Measurements from ENCODE around the gene GNL1. TPM values are rescaled to one million over a fixed set of nuclear protein-coding genes. Genes with fewer than 3 reads are reported as not detected.
A peak's percentile ranks its signal among the peaks of the same experiment; 100 is the strongest.

The GNL1 gene
- total RNA-seq, 1 experiment from 2014 or later, result 81.3 TPM

DNA sequence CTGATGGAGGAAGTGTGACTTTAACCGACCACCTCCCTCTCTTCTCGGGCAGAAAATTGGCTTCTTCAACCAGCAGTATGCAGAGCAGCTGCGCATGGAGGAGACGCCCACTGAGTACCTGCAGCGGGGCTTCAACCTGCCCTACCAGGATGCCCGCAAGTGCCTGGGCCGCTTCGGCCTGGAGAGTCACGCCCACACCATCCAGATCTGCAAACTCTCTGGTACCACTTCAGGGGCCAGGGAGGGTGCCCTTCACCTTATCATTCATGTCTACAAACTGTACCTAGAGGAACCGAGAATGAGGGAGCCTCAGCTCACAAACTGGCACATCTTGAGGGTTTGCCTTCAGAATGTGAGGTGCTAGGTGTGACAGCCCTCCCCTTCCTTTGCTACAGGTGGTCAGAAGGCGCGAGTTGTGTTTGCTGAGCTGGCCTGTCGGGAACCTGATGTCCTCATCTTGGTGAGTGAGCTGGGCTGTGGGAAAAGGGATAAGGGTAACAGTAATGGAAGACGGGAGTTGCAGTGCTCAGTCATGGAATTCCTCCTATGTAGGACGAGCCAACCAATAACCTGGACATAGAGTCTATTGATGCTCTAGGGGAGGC is 33.6 kb upstream of the GNL1 start:
- Mint-ChIP-seq H3K9me3 (ENCODE audit: low read depth, unreplicated experiment) (no peaks in the 10 kb centered on the region), H3K4me3 (ENCODE audit: low read depth, unreplicated experiment) (no peak overlapping the region), H3K4me1 (ENCODE audit: low read depth, unreplicated experiment) (peaks cover 27% of the 10 kb centered on the region), H3K27me3 (ENCODE audit: unreplicated experiment) (no peaks in the 10 kb centered on the region), H3K27ac (ENCODE audit: unreplicated experiment) (peak overlapping the region; percentile 21), H3K36me3 (ENCODE audit: insufficient read depth, unreplicated experiment) (peaks cover 88% of the 10 kb centered on the region)
- intact Hi-C loops (cut with micrococcal nuclease; ENCODE audit: unreplicated experiment), result no loop called here
- no TSS peak for BruUV-seq (replicated peaks)
- no peak for DNase-seq
- TF ChIP-seq, protein P1, sequence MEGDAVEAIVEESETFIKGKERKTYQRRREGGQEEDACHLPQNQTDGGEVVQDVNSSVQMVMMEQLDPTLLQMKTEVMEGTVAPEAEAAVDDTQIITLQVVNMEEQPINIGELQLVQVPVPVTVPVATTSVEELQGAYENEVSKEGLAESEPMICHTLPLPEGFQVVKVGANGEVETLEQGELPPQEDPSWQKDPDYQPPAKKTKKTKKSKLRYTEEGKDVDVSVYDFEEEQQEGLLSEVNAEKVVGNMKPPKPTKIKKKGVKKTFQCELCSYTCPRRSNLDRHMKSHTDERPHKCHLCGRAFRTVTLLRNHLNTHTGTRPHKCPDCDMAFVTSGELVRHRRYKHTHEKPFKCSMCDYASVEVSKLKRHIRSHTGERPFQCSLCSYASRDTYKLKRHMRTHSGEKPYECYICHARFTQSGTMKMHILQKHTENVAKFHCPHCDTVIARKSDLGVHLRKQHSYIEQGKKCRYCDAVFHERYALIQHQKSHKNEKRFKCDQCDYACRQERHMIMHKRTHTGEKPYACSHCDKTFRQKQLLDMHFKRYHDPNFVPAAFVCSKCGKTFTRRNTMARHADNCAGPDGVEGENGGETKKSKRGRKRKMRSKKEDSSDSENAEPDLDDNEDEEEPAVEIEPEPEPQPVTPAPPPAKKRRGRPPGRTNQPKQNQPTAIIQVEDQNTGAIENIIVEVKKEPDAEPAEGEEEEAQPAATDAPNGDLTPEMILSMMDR (IDR thresholded peaks at IDR 0.05; ENCODE audit: unreplicated experiment), result no peak
- CTCF ChIA-PET, result no interaction called here

DNA sequence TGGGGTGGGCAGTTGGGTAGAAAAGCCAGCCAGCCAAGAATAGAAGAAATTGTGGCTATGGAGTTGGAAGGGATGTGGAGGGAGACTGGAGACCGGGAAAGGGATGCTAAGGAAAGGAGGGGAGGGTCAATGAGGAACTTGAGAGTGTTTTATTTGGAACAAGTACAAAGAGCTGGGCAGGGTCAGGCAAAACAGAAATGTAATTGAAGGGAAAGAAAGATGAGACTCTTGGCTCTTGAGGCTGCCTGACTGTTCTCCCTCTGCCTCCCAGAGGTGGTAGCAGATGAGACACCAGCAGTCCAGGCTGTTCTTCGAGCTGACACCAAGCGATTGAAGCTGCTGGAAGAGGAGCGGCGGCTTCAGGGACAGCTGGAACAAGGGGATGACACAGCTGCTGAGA is 27.6 kb upstream of the GNL1 start:
- Mint-ChIP-seq H3K27me3 (ENCODE audit: unreplicated experiment) (no peaks in the 10 kb centered on the region), H3K27ac (ENCODE audit: unreplicated experiment) (no peak overlapping the region), H3K4me1 (ENCODE audit: low read depth, unreplicated experiment) (no peaks in the 10 kb centered on the region), H3K36me3 (ENCODE audit: insufficient read depth, unreplicated experiment) (peaks cover 88% of the 10 kb centered on the region), H3K9me3 (ENCODE audit: low read depth, unreplicated experiment) (no peaks in the 10 kb centered on the region), H3K4me3 (ENCODE audit: low read depth, unreplicated experiment) (no peak overlapping the region)
- DNase-seq, result no peak
- no TSS peak for BruUV-seq (replicated peaks)
- TF ChIP-seq, protein P1 (IDR thresholded peaks at IDR 0.05; ENCODE audit: unreplicated experiment), result no peak
- intact Hi-C loops (cut with micrococcal nuclease; ENCODE audit: unreplicated experiment), result no loop called here
- CTCF ChIA-PET, result interaction anchor here (0.8 kb wide), 1 partner anchor 13 kb away, joined by 4 read pairs; no protein-coding TSS in a partner anchor

DNA sequence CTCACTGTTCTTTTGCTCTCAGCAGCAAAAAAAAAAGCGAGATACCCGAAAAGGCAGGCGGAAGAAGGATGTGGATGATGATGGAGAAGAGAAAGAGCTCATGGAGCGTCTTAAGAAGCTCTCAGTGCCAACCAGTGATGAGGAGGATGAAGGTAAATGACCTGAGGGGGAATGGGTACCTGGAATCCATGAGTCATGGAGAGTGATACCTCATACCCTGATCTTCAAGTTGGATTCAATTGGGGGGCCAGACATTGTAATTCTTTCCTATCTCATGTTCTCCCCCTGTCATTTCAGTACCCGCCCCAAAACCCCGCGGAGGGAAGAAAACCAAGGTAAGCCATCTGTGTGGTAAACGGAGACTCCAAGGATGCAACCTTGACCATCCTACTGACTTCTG is 21.8 kb upstream of the GNL1 start:
- H3K27me3 Mint-ChIP-seq (ENCODE audit: unreplicated experiment), result no peaks in the 10 kb centered on the region
- TF ChIP-seq, protein P1 (IDR thresholded peaks at IDR 0.05; ENCODE audit: unreplicated experiment), result no peak
- no peak overlapping the region for H3K27ac Mint-ChIP-seq (ENCODE audit: unreplicated experiment)
- BruUV-seq (replicated peaks), result no TSS peak
- intact Hi-C loops (cut with micrococcal nuclease; ENCODE audit: unreplicated experiment), result no loop called here
- peaks cover 10% of the 10 kb centered on the region for H3K4me1 Mint-ChIP-seq (ENCODE audit: low read depth, unreplicated experiment)
- DNase-seq, result no peak
- H3K9me3 Mint-ChIP-seq (ENCODE audit: low read depth, unreplicated experiment), result no peaks in the 10 kb centered on the region
- CTCF ChIA-PET, result interaction anchor here (0.6 to 1.4 kb wide), 3 partner anchors 19 to 57 kb away, joined by 3 to 4 read pairs (median 3); no protein-coding TSS in a partner anchor
- no peak overlapping the region for H3K4me3 Mint-ChIP-seq (ENCODE audit: low read depth, unreplicated experiment)
- peaks cover 74% of the 10 kb centered on the region for H3K36me3 Mint-ChIP-seq (ENCODE audit: insufficient read depth, unreplicated experiment)

DNA sequence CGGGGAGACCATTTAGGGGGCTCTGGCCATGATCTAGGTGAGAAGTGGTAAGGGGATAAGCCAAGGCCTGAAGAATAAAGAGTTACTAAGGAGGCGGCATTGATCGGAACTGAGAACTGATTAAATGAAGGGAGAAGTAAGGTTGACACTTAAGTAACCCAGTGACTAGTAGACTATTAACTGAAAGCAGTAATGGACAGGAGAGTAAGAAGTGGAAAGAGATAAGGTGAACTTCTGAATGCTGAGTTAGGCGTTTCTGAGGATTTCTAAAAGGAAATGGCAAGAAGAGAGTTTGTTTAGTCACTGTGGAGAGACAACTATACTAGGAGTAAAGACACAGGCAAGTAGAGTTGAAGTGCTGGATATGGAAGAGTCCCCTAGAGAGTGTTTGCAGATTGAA is 16.8 kb upstream of the GNL1 start:
- TF ChIP-seq, protein P1 (IDR thresholded peaks at IDR 0.05; ENCODE audit: unreplicated experiment), result no peak
- no peak for DNase-seq
- Mint-ChIP-seq H3K4me1 (ENCODE audit: low read depth, unreplicated experiment) (peaks cover 47% of the 10 kb centered on the region), H3K27me3 (ENCODE audit: unreplicated experiment) (peaks cover 9% of the 10 kb centered on the region), H3K9me3 (ENCODE audit: low read depth, unreplicated experiment) (no peaks in the 10 kb centered on the region), H3K4me3 (ENCODE audit: low read depth, unreplicated experiment) (peak overlapping the region; percentile 78), H3K27ac (ENCODE audit: unreplicated experiment) (no peak overlapping the region), H3K36me3 (ENCODE audit: insufficient read depth, unreplicated experiment) (peaks cover 40% of the 10 kb centered on the region)
- CTCF ChIA-PET, result no interaction called here
- BruUV-seq (replicated peaks), result no TSS peak
- intact Hi-C loops (cut with micrococcal nuclease; ENCODE audit: unreplicated experiment), result no loop called here

Data from Calu3 (cell line).